ENCODE measurements around the gene FABP7. TPM values are rescaled to one million over a fixed set of nuclear protein-coding genes. Genes with fewer than 3 reads are reported as not detected.

The FABP7 gene
- total RNA-seq, 1 experiment from 2014 or later, result not detected

- CTCF ChIA-PET, result no interaction called here
- Histone ChIP-seq H2AFZ (ENCODE audit: low read depth, low read length, poor library complexity, severe bottlenecking) (no peak overlapping the region), H4K20me1 (ENCODE audit: insufficient read depth) (no peaks in the 10 kb centered on the region)
Observed at GRCh38 chr6:122775975-122776374, 3.5 kb upstream of the FABP7 start.

More at GRCh38 chr6:122775975-122776374, 3.5 kb upstream of the FABP7 start:
- ATAC-seq (no peak), DNase-seq (ENCODE audit: low read depth, low spot score) (no peak)
- H3K9me2 ChIP-seq (ENCODE audit: insufficient read depth), result no peaks in the 10 kb centered on the region
- H3K27me3 ChIP-seq (ENCODE audit: insufficient read depth, low read length), result no peaks in the 10 kb centered on the region
- TF ChIP-seq EZH2 (IDR thresholded peaks at IDR 0.05) (no peak), ELF1 (IDR thresholded peaks at IDR 0.05; ENCODE audit: borderline replicate concordance, low read depth) (no peak), EGR1 (IDR thresholded peaks at IDR 0.05; ENCODE audit: low read depth) (no peak), ATF3 (IDR thresholded peaks at IDR 0.05) (no peak)
- TF ChIP-seq, protein P1, sequence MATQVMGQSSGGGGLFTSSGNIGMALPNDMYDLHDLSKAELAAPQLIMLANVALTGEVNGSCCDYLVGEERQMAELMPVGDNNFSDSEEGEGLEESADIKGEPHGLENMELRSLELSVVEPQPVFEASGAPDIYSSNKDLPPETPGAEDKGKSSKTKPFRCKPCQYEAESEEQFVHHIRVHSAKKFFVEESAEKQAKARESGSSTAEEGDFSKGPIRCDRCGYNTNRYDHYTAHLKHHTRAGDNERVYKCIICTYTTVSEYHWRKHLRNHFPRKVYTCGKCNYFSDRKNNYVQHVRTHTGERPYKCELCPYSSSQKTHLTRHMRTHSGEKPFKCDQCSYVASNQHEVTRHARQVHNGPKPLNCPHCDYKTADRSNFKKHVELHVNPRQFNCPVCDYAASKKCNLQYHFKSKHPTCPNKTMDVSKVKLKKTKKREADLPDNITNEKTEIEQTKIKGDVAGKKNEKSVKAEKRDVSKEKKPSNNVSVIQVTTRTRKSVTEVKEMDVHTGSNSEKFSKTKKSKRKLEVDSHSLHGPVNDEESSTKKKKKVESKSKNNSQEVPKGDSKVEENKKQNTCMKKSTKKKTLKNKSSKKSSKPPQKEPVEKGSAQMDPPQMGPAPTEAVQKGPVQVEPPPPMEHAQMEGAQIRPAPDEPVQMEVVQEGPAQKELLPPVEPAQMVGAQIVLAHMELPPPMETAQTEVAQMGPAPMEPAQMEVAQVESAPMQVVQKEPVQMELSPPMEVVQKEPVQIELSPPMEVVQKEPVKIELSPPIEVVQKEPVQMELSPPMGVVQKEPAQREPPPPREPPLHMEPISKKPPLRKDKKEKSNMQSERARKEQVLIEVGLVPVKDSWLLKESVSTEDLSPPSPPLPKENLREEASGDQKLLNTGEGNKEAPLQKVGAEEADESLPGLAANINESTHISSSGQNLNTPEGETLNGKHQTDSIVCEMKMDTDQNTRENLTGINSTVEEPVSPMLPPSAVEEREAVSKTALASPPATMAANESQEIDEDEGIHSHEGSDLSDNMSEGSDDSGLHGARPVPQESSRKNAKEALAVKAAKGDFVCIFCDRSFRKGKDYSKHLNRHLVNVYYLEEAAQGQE (IDR thresholded peaks at IDR 0.05; ENCODE audit: low read depth), result no peak
- intact Hi-C loops (cut with micrococcal nuclease), result no loop called here
- ChIA-PET POLR2A (no interaction called here), RAD21 (ENCODE audit: low non-redundant PET in 1 of 2, low total read pairs in 2 of 2, uncharacterized antibody in 2 of 2, unreplicated experiment in 2 of 2) (no interaction called here)
- H3K9me3 ChIP-seq (ENCODE audit: control insufficient read depth in 1 of 2, insufficient read depth in 1 of 2, low read depth in 1 of 2, low read length in 2 of 2), result no peaks in the 10 kb centered on the region
- no peaks in the 10 kb centered on the region for H3K36me3 ChIP-seq (ENCODE audit: control insufficient read depth in 1 of 2, insufficient read depth in 2 of 2, low read length in 2 of 2)
- H3K27ac ChIP-seq (ENCODE audit: low read depth, low read length), result no peak overlapping the region
- H3K4me2 ChIP-seq (ENCODE audit: low read length), result no peak overlapping the region
- no peaks in the 10 kb centered on the region for H3K79me2 ChIP-seq (ENCODE audit: insufficient read depth, low read length)
- BruUV-seq (replicated peaks), result no TSS peak
- no peak overlapping the region for H3K9ac ChIP-seq (ENCODE audit: low read length)
- H3K4me1 ChIP-seq (ENCODE audit: control insufficient read depth in 1 of 2, insufficient read depth in 2 of 2, low read length in 2 of 2), result no peaks in the 10 kb centered on the region
- no peak overlapping the region for H3K4me3 ChIP-seq (replicated peaks in 1 of 2; ENCODE audit: low read depth in 1 of 2, low read length in 2 of 2)
